Right atrium auricular region (tissue), 2 donors: ENCODE results near the gene CALU. TPM values are rescaled to one million over a fixed set of nuclear protein-coding genes. Genes with fewer than 3 reads are reported as not detected.

Source experiments
- DNase-seq: peaks from one replicate; pipeline ENCODE4 v3.0.0-alpha.2; 2019; ENCODE audit warnings: low spot score
- H3K27ac ChIP-seq, 2 donors: fragments of 200-600 bp; sonication (generic); 1 replicate in 1 of 2; 2 replicates in 1 of 2; pipeline ENCODE4 v1.5.1; 2016 to 2019
- H3K27me3 ChIP-seq, 2 donors: fragments of 200-600 bp; sonication (generic); one replicate each; pipeline versions ENCODE4 v1.5.1 to v1.6.0; 2017 to 2019
- H3K36me3 ChIP-seq: fragments of 200-600 bp; sonication (generic); one replicate; pipeline ENCODE4 v1.5.1; 2016
- H3K4me1 ChIP-seq, 2 donors: fragments of 200-600 bp; sonication (generic); one replicate each; pipeline versions ENCODE4 v1.5.1 to v1.6.0; 2017 to 2019
- H3K4me3 ChIP-seq, 2 donors: fragments of 200-600 bp; sonication (generic); 1 replicate in 1 of 2; 2 replicates in 1 of 2; pipeline ENCODE4 v1.5.1; 2017 to 2019; ENCODE audit warnings: mild to moderate bottlenecking in 1 of 2, moderate library complexity in 1 of 2
- H3K9me3 ChIP-seq, 2 donors: fragments of 200-600 bp; sonication (generic); one replicate each; pipeline ENCODE4 v1.5.1; 2019
- total RNA-seq, 2 donors: library from RNA; depleted of rRNA; stranded (reverse); fragments of >200 nt; gene quantifications; one replicate each; pipeline ENCODE4 v1.1.0, GENCODE V29; 2016
- TF ChIP-seq, protein P1 (sequence below), 2 donors: fragments of 200-600 bp; sonication (generic); IDR thresholded peaks; one replicate each; pipeline ENCODE4 v1.5.1; 2019; ENCODE audit warnings: antibody characterized with exemption in 2 of 2

Gene CALU
- total RNA-seq, 2 donors from 2014 or later = 190 to 286 TPM

DNA sequence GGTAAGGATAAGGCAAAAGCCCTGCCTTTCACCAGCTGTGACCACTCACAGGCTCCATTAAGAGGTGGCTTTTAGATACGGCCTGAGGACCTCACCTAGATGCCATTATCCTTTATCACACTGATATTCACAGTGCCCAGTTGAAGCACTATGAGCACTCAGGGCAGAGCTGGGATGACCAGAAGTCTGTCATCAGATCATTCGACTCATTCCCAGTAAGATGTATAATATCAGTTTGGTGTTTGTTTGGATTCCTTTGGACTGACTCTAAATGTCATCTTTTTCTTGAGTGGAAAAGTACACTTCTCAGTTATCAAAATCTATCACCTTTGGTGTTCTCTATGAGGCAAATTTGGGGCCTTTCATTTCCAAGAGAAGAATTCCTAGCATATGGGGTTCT is 71.3 kb downstream of the CALU start:
- Histone ChIP-seq H3K4me3 (no peak overlapping the region), H3K27ac (no peak overlapping the region), H3K27me3 (no peaks in the 10 kb centered on the region), H3K9me3 (no peaks in the 10 kb centered on the region), H3K36me3 (no peaks in the 10 kb centered on the region), H3K4me1 (peaks cover 0 to 8% of the 10 kb centered on the region in 2 donors)
- DNase-seq = no peak
- TF ChIP-seq, protein P1, sequence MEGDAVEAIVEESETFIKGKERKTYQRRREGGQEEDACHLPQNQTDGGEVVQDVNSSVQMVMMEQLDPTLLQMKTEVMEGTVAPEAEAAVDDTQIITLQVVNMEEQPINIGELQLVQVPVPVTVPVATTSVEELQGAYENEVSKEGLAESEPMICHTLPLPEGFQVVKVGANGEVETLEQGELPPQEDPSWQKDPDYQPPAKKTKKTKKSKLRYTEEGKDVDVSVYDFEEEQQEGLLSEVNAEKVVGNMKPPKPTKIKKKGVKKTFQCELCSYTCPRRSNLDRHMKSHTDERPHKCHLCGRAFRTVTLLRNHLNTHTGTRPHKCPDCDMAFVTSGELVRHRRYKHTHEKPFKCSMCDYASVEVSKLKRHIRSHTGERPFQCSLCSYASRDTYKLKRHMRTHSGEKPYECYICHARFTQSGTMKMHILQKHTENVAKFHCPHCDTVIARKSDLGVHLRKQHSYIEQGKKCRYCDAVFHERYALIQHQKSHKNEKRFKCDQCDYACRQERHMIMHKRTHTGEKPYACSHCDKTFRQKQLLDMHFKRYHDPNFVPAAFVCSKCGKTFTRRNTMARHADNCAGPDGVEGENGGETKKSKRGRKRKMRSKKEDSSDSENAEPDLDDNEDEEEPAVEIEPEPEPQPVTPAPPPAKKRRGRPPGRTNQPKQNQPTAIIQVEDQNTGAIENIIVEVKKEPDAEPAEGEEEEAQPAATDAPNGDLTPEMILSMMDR (IDR thresholded peaks at IDR 0.05) = no peak

DNA sequence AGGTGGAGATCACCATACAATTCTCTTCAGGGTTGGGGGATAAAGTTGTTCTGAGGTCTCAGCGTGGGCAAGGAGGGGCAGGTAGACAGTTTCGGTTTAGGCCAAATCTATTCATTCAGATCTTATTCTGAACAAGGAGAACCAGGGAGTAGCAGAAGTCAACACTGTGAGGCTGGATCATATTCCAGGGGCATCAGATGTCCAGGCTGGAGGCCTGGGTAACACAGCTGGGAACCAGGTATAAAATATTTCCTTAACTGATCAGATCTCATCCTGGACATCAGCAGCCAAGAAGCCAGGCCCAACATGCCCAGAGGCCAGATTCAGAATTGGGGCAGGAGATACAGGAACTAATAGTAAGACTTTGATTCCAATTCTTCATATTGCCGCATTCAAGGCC is 71.8 kb downstream of the CALU start:
- H3K27ac ChIP-seq = no peak overlapping the region
- TF ChIP-seq, protein P1 (IDR thresholded peaks at IDR 0.05) = no peak

GRCh38 chr7:128811631-128812430 is 72.7 kb downstream of the CALU start:
- TF ChIP-seq, protein P1 (IDR thresholded peaks at IDR 0.05) = no peak
- Histone ChIP-seq H3K27me3 (no peaks in the 10 kb centered on the region), H3K4me1 (peaks cover 0 to 8% of the 10 kb centered on the region in 2 donors), H3K9me3 (no peaks in the 10 kb centered on the region), H3K27ac (no peak overlapping the region), H3K36me3 (no peaks in the 10 kb centered on the region), H3K4me3 (no peak overlapping the region)
- DNase-seq = no peak

More for the DNA sequence above, 71.8 kb downstream of the CALU start:
- DNase-seq = no peak
- H3K4me1 ChIP-seq = peaks cover 0 to 8% of the 10 kb centered on the region in 2 donors
- H3K4me3 ChIP-seq = no peak overlapping the region
- no peaks in the 10 kb centered on the region for H3K36me3 ChIP-seq
- H3K9me3 ChIP-seq = no peaks in the 10 kb centered on the region
- H3K27me3 ChIP-seq = no peaks in the 10 kb centered on the region

DNA sequence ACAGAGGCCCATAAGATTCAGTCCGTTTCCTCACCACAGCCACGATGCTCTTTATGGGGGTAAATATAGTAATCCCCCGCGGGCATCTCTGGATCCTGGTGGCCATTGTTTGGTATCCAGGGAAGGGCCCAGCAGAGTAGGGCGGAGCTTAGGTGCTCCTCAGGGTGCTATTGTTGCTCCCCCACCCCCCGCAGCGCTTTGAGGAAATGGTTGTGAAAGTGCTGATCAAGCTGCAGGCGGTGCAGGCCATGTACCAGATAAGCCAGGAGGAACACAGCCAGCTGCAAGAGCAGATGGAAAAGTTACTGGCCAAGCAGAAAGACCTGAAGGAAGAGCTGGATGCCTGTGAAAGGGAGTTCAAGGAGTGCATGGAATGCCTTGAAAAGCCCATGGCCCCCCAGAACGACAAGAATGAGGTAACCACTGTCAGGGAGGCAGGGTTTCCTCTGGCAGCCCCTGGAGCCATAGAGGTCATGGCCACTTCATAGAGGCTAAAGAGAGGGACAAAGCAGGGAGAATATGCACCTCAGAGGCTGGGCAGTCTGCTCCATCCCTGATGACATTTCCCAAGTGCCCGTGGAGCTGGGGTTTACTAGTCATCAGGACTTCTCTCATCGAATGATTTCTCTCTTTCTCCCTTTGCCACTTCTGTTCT is 73.5 kb downstream of the CALU start:
- no peak overlapping the region for H3K27ac ChIP-seq

DNA sequence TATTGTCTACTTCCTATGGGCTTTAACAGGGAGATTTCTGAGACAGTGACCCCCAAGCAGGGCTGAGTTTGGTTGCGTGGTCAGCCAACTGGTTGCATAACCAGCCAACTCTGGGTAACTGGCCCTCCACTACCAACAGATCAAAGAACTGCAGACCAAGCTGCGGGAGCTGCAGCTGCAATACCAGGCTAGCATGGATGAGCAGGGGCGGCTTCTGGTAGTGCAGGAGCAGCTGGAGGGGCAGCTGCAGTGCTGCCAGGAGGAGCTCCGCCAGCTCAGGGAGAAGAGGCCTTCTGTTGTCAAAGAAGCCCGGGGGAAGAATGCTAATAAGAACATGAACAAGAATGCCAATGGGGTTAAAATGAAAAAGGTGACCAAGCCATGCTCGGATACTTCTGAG is 75.3 kb downstream of the CALU start:
- Histone ChIP-seq H3K36me3 (no peaks in the 10 kb centered on the region), H3K27me3 (no peaks in the 10 kb centered on the region), H3K4me3 (no peak overlapping the region), H3K9me3 (no peaks in the 10 kb centered on the region), H3K27ac (no peak overlapping the region), H3K4me1 (peaks cover 0 to 8% of the 10 kb centered on the region in 2 donors)
- DNase-seq = no peak
- TF ChIP-seq, protein P1 (IDR thresholded peaks at IDR 0.05) = no peak

More for the DNA sequence above, 73.5 kb downstream of the CALU start:
- Histone ChIP-seq H3K27me3 (no peaks in the 10 kb centered on the region), H3K4me3 (no peak overlapping the region), H3K36me3 (no peaks in the 10 kb centered on the region), H3K4me1 (peaks cover 0 to 8% of the 10 kb centered on the region in 2 donors), H3K9me3 (no peaks in the 10 kb centered on the region)
- TF ChIP-seq, protein P1 (IDR thresholded peaks at IDR 0.05) = no peak
- no peak for DNase-seq
